ENCODE results near the gene SYT5.

Gene SYT5

DNA sequence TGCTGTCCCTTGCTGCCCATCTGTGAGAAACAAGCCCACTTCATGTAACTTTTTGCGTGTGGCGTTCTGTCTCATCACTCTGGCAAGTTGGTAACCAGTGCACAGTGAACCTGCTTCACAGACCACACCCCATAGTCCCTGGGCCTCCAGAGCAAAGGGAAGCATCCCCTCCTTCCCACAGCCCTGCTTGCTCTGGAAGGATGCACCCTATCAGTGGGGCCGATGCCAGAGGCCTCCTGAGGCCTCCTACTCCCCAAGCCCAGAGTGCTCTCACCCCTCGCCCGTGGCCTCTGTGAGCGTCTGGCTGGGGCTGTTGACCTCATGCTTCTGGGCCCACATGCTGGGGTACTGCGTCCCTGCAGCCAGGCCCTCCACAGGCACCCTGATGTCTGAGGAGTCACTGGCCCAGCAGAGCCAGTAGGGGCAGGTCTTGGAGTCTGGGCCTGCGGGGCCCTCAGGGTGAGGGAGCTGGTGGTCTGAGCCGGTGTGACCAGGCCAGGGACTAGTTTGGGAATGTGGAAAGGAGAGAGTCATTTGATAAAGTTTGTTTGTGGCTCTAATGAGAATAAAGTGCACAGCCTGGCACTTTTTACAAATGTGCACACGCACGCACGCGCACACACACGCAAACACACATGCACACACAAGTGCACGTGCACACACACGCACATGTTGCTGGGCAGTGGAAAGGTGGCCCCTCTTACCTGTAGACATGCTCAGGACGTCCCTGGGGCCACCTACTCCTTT is 43.4 kb upstream of the SYT5 start:
- CTCF ChIA-PET = no interaction called here
- H3K27ac ChIP-seq = peak overlapping the region; percentile 29
- DNase-seq (ENCODE audit: low spot score) = no peak
- POLR2A ChIA-PET (ENCODE audit: low non-redundant PET) = no interaction called here
- TF ChIP-seq, protein P1, sequence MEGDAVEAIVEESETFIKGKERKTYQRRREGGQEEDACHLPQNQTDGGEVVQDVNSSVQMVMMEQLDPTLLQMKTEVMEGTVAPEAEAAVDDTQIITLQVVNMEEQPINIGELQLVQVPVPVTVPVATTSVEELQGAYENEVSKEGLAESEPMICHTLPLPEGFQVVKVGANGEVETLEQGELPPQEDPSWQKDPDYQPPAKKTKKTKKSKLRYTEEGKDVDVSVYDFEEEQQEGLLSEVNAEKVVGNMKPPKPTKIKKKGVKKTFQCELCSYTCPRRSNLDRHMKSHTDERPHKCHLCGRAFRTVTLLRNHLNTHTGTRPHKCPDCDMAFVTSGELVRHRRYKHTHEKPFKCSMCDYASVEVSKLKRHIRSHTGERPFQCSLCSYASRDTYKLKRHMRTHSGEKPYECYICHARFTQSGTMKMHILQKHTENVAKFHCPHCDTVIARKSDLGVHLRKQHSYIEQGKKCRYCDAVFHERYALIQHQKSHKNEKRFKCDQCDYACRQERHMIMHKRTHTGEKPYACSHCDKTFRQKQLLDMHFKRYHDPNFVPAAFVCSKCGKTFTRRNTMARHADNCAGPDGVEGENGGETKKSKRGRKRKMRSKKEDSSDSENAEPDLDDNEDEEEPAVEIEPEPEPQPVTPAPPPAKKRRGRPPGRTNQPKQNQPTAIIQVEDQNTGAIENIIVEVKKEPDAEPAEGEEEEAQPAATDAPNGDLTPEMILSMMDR (conservative IDR thresholded peaks at IDR 0.05; ENCODE audit: low read depth) = no peak

DNA sequence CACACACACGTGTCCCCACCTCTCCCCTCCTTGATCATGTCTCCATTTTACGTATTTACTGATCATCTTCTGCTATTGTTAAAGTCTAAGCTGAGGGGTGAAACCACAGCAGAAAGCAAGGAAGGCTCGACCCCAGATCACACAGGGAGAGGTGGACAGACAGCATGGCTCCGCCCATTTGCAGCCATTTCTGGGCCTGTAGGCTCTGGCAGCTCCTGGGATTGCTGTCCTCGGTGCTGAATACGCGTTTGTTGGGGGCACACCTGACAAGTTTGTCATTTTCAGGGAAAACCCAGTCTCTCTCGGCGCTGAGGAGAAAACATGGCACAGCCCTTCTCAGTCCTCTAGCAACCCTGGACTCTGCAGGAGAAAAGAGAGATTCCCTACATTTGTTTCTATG is 40.4 kb upstream of the SYT5 start:
- TF ChIP-seq, protein P1 (conservative IDR thresholded peaks at IDR 0.05; ENCODE audit: low read depth) = no peak
- POLR2A ChIA-PET (ENCODE audit: low non-redundant PET) = no interaction called here

DNA sequence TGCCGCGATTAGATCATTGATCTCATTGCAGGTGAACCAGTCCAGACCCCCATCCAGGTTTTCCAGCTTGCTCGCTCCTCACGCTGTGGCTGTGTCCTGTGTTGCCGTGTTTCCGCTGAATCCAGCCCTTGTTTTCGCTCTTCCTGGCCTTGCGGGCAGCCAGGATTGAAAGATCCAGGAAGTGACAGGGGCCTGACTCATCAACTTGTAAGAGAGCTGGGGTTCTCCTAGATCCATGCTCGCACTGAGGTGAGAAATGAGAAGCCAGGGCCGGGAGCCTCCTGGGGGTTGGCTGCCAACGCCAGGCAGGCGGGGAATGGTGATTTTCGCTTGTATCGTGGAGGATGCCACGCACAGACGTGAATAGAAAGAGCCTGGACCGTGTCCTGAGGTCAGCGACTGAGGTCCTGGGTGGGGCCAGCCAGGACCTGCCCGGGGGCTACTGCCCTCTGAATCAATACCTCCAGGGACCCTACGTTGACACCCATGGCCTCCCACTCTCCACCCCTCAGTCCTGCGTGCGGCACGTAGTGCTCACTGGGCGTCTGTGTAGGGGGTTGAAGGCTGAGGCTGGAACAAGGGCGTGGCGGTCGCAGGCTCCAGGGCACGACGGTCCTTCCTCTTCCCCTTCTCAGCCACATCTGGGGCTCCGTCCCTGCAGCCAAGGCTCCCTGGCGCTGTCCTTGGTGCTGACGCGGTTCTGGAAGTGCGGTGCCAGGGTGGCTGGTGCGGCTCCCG is 36.5 kb upstream of the SYT5 start:
- CTCF ChIA-PET = no interaction called here
- peak; percentile 98 for DNase-seq (ENCODE audit: low spot score)
- H3K27ac ChIP-seq = peak overlapping the region; percentile 97
- POLR2A ChIA-PET (ENCODE audit: low non-redundant PET) = interaction anchor here (0.6 to 1.1 kb wide), 2 partner anchors 43 to 59 kb away, joined by 3 to 5 read pairs; partner anchors contain the start of genes PPP6R1 and TNNI3
- TF ChIP-seq, protein P1 (conservative IDR thresholded peaks at IDR 0.05; ENCODE audit: low read depth) = no peak

More for the DNA sequence above, 40.4 kb upstream of the SYT5 start:
- DNase-seq (ENCODE audit: low spot score) = no peak
- CTCF ChIA-PET = no interaction called here
- no peak overlapping the region for H3K27ac ChIP-seq

DNA sequence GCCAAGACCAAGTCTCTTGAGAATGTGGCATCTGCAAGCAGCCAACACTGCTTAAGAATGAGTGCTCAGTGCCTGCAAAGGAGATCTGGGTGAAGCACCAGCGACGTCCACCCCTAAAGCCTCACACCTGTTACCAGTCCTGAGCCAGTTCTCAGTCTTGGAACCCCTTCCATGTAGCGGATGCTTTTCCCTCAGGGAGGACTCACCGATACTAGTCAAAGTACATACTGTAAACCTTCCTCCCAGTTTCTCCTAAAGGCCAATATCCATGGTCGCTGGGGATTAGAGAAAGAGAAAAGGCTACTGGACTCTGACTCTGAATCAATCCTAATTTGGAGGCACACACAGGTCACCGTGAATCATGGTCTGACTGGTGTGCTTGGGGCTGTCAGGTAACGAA is 33.5 kb upstream of the SYT5 start:
- ChIA-PET CTCF (interaction anchor here (0.6 kb wide), 1 partner anchor 14 kb away, joined by 4 read pairs; no protein-coding TSS in a partner anchor), POLR2A (ENCODE audit: low non-redundant PET) (no interaction called here)
- DNase-seq (ENCODE audit: low spot score) = no peak
- TF ChIP-seq, protein P1 (conservative IDR thresholded peaks at IDR 0.05; ENCODE audit: low read depth) = no peak
- no peak overlapping the region for H3K27ac ChIP-seq

DNA sequence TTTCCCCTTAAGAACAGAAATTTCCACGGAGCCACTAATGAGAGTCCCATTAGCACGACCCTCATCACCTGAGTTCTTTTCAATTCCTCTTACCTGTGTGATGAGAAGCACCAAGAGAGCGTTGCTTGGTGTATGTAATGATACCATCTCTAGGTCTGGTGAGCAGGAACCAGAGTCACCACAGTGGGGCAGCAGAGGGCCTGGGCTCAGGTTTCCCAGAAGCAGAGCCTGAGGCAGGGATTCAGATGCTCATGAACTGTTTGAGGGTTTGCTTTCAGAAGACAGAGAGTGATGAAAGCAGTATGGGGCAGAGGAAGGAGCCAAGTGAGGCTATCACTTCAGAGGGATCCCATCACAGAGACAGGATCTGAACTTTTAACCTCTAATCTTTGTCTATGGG is 32.4 kb upstream of the SYT5 start:
- ChIA-PET CTCF (interaction anchor here (0.7 kb wide), 1 partner anchor 66 kb away, joined by 3 read pairs; no protein-coding TSS in a partner anchor), POLR2A (ENCODE audit: low non-redundant PET) (no interaction called here)
- DNase-seq (ENCODE audit: low spot score) = peak; percentile 44
- TF ChIP-seq, protein P1 (conservative IDR thresholded peaks at IDR 0.05; ENCODE audit: low read depth) = no peak
- no peak overlapping the region for H3K27ac ChIP-seq

DNA sequence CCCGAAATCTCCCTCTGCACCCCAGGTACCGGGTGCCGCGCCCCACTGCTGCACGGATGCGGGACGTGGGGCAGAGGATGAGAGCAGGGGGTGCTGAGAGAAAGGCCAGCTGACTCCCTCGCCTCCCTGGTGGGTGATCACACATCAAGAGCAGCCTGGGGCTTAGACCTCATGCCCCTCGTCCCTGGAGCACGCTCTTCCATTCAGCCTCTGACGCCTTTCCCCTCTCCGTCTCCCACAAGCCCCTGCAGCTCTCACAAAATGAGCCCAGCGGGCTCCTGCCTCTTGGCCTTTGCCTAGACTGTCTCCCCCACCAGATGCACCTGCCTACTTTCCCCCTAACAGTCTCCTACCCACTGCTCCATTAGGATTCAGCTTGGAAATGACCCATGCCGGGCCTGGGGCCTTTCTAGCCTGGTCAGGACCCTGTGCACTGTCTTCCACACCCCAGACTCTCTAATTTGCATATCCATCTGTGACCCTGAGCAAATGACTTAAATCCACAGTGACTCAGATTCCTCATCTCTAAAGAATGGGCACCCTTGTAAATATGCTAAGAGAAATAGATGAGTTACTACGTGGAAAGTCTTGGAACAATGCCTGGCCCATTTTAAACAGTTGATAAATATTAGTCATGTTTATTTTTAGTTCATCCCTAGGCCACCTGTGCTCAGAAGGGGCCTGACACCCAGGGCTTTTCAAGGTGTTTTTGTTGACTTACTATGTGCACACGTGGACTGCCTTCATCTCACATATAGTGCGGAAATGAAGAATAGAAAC is 29.8 kb upstream of the SYT5 start:
- POLR2A ChIA-PET (ENCODE audit: low non-redundant PET) = interaction anchor here (0.5 to 1.1 kb wide), 3 partner anchors 43 to 377 kb away, joined by 3 to 8 read pairs (median 3); partner anchors contain the start of gene PPP6R1
- peak; percentile 83 for DNase-seq (ENCODE audit: low spot score)
- CTCF ChIA-PET = no interaction called here

More for the DNA sequence above, 29.8 kb upstream of the SYT5 start:
- TF ChIP-seq, protein P1 (conservative IDR thresholded peaks at IDR 0.05; ENCODE audit: low read depth) = no peak
- H3K27ac ChIP-seq = peak overlapping the region; percentile 93
